Measurements from ENCODE around the gene TBC1D8.

The TBC1D8 gene

DNA sequence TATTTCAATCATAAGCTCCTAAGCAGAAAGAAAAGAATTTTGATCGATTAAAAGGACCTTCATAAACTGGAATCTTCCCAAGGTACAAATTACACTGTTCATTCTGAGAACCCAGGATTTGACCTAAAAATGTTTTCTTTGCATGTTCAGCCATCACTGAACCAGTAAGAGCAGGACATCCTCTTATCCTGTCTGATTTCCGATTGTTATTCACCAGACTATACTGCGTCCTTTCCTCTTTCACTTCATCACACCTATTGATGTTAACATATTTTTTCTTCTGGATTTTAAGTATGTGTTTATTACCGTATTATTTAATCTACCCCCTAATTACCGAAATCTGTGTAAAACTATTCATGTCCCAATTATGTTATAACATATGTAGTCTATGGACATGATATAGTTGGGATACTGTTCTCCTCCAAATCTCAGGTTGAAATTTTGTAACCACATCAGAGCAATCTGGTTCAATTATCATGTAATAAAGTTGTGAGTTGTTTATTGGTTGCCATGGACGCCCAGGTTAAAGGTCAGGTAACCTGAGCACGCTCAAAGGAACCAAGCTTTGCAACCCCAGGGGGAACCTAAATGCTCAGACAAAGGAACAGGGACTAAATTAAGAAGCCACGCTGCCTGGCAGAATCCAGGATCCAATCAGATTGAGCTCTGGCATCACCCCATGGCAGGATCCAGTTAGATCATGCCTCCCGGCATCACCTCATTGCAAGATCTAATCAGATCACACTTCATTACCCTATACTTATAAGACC is 11.6 kb upstream of the TBC1D8 start:
- DNase-seq: no peak

DNA sequence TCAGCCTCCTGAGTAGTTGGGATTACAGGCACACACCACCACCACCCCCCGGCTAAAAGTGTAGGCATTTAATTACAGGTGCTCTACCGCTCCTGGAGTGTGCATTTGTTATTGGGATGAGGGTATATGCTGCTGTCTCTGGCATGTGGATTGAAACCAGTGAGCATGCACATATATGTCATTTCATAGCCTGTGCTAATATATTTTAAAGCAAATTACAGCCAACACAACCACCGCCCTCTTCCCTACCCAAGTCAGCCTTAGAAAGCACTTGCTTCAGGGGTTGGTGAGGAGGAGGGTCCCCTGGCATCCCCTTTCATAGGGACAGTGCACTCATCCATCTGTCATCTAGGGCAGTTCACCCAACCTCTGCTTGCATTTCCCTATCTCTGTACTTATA is 10.5 kb upstream of the TBC1D8 start:
- DNase-seq: no peak

DNA sequence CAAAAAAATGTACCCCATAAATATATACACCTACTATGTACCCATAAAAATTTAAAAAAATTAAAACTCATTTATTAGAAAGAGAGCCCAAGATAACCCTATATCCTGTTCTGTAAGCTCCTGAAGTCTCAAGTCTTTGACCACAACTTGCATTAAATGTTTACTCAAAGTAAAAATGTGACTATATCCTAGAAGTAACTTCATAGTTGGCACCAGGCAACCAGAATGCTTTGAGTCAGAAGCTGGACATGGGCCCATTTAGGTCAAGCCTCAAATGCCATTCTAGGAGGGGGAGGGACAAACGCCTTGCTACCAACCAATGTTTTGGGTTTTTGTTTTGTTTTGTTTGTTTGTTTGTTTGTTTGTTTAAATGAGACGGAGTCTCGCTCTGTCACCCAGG is 9.3 kb upstream of the TBC1D8 start:
- no peak for DNase-seq

DNA sequence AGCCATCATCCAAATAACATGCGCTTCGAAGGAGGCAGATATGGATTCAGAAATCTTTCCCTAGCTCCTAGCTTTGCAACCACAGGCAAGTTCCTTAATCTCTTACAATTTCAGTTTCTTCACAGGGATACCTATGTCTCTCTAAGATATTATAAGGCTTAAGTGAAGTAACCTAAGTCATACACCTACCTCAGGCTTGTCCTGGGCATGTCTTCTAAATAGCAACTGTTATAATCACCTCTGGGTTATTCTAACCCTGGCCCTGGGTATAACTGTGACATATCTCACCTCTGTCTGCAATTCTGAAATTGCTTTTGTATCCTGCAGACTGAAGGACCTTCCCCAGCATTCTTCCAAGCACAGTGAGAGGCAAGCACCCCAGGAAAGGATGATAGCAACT is 8.3 kb upstream of the TBC1D8 start:
- DNase-seq: no peak

DNA sequence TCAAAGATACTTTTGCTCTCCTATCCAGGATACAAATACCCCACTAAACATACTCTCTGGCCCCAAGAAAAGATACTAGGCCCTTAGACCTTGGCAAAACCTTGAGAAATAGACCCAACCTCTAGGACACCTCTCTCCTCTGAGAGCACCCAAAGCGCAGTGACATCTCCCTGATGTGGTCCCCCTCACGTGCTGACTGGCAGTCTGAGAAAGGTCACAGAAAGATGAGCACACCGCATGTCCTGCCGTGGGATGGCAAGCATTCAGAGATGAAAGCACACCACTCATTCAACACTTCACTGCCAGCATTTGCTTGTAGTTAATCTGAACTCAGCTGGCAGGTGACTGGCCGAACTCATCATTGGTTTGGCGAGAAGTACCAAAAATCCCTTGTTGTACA is 6.1 kb upstream of the TBC1D8 start:
- DNase-seq: no peak

DNA sequence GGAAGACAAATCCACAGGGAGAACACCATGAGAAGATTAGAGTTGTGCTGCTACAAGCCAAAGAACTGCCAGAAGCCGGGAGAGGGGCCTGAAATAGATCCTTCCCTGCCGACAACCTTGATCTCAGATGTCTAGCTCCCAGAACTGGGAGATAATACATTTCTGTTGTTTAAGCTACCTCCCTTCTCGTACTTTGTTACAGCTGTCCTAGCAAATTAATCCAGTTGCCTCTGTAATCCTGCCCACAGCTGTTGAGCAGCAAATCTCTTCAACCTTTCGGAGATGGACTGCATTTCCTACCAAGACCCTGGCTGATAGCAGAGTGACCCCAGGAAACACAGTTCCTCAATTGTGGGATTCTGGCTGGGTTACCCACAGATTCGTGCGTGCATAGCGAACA is 2.6 kb upstream of the TBC1D8 start:
- no peak for DNase-seq

DNA sequence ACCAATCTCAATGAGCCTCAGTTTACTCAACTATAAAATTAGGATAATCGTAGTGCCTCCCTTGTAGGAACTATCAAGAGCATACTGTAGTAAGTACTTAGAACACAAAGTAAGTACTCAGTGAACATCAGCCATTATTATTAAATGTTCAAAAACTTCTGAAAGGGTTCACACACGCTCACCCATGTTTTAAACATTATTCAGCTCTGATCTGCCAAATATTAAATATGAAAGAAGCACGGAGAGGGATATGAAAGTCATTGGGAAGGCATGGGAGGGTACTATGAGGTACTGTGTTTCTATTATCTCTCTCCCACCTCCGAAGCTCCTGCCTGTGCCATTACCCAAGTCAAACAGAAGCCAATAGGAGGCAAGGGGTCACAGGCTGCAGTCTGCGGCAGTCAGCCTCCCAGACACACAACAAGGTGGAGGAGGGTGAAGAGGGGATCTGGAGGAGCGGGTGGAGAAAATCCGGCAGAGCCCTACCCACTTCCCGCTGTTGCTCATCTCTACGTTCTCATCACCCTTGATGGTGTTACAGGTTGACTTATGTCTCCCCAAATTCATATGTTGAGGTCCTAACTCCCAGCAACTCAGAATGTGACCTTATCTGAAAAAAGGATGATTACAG is 2.0 kb upstream of the TBC1D8 start:
- no peak for DNase-seq

DNA sequence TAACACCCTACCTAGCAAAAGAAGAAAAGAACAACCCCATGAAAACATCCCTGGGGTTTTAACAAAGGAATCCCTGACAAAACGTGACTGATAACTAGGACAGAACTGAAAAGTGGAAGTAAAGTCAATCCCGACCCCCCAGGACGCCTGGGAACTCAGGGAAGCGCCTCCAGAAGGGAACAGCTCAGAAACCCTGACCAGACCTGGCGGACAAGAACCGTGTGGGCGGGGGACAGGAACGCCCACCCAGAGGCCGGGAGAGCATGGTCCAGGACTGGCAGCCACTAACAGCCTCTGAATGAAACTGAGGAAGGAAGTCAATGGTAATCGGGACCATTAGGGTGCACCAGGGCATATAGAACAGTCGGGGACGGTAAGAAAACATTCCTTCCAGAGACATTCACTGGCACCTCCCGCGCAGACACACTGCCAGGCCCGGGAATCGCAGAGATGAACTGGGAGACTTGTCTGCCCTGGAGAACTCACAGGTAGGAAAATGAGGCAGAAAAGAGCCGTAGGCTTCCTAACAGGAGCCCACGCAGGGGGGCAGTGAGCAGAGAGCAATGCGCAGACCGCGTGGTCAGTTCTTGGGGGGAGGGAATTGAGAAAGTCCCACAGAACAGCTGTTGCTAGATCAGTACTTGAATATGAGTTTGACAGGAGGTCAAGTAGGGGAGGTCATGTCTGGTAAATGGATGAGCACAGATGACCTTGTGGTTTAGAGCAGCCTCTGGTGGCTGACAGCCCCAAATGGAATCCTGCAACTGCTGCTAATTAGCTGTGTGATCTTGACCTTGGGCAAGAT is 1.3 kb upstream of the TBC1D8 start:
- peak; percentile 44 for DNase-seq

DNA sequence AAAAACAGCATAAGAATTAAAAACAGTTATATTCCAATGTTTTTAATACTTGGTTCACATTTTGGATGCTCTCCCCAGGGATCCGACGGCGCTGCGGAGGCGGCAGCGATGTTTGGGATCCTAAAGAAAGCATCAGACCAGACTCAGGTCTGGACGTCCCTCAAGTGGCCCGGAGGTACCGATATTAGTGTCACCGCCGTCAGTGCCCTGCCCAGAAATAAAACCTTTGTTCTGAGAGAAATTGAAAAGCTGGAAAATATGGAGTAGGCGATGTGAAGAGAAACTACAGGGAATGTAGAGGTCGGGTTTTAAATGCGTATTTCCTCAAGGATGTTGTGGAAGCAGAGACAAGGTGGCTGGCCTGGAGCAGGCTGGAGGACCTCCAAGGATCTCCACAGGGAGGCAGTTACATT is 683 bp upstream of the TBC1D8 start:
- no peak for DNase-seq

DNA sequence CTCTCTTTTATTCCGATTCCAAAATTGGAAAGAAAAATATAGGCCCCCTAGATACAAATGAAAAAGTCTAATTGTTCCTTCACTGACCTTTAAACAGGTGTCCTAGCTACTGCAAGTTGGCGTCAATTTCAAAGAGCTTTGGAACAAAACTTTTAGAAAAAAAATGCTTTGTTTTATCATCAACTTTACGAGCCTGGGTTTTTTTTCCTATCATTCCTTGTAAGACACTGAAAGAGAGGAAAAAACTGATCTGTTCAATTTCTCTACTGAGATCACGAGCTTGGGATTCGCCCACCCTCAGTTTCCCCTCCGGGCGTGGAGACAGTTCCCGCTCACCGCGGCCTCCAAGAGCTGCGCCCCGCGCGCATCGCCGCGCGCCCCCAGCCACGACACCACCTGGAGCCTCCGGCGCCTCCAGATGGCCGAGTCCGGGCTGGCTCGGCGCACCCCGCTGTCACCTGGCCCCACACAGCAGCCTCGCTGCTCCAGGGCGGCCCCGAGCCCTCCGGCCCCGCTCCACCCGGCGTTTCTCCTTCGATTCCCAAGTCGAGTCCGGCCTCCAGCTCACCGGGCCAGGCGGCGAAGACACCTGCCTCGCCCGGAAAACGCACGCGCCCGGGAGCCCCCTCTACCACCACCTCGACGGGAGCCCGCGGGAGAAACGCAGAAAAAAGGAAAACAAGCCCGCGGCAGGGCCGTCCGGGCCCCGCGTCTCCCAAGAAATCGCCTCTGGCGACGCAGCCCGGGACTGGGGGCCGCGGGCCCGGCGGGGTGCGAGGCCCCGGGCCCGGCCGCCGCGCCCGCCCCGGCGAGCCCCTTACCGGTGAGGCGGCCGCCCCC is 656 bp downstream of the TBC1D8 start:
- DNase-seq: peak; percentile 22

DNA sequence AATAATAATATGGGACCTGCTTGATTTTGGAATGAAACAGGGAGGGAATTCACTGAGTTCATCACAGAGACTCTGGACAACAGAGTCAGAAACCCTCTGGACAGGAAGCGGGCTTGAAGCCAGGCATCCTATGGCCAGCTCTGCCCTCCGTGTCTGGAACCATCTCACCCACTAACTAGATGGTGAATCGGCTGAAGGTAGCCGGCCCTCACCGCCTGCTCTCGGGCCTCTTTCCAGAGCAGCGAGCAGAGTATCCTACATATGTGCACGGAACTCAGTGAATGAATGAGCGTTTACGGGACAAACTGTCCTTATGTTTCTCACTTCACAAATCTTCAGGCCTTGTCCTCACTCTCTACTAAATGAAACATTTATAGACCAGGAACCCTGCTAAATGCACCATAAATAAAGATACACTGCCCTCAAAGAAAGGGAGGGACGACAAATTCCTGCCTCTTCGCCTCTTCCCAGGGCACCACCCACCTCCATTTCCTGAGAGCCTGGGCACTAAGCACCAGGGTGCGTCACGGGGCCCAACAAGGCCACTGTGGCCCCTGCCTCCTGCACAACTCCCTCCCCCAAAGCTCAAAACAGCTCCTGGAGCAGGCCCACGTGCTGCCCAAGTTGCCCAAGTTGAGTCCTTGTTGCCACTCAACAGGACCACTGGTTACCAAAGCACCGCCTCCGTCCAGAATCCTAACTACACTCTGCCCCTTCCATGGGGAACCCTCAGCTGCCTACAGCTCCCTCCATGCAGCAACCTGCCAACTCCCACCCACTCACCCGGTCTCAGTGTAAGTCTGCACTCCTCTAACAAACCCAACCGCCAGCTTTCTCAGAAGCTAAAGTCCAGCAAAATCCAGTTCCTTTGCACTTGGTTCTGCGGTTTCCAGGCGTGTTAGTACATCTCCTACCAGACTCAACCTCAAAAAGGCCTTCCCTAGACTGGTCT is 1.7 kb downstream of the TBC1D8 start:
- DNase-seq: no peak

DNA sequence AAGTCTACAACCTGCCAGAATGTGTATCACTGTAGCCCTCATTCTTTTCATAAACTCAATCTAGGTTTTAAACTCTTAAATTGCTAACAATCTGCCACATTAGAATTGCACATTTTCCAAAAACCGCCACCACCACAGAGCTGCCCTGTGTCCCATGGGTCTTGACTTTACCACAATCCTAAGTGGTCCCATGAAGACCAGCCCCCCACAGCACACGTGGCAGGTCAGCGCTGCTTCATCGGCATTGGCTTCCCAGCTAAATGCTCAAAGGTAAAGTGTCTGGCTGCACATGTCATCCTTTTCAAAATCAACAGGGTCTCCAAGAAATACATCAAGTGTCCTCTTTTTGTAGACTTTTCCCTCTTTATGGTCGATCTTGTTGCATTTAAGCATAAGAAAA is 2.4 kb downstream of the TBC1D8 start:
- no peak for DNase-seq

DNA sequence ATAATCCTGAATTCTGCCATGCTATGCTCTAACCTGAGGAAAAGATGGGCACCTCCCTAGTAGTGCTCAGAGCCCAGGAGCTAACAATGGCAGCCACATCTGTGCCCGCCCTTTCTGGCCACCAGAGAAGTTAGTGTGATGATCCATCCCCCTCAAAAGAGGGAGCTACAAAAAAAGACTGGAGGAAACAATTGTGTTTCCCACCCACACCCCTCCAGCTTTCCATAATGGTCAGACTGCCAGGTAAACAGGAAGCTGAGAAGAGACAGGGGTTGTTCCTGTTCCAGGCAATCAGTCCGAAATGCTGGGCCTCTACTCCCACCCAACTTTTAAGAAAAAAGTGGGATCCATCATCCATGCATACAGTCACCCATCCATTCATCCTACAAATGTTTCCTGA is 3.2 kb downstream of the TBC1D8 start:
- DNase-seq: no peak

DNA sequence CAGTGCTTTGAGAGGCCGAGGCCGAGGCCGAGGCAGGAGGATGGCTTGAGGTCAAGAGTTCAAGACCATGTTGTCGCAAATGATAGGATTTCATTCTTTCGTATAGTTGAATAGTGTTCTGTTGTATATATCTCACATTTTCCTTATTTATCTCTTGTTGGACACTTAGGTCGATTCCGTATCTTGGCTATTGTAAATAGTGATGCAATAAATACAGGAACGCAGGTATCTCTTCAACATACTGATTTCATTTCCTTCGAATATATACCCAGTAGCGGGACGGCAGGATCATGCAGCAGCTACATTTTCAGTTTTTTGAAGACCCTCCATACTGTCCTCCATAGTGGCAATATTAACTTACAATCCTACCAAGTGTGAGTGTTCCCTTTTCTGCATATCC is 4.1 kb downstream of the TBC1D8 start:
- no peak for DNase-seq

DNA sequence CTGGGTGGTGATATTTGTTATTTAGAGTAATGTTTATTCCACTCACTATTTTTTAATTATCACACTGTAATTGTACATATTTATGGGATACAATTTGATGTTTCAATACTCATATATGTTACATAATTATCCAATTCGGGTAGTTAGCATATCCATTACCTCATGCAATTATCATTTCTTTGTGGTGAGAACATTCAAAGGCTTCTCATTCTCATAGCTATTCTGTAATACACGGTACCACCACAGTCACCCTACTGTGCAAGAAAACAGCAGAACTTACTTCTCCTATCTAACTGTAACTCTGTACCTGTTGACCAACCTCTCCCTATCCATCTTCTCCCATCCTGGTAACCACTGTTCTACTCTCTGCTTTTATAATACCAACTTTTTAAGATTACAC is 4.6 kb downstream of the TBC1D8 start:
- no peak for DNase-seq

DNA sequence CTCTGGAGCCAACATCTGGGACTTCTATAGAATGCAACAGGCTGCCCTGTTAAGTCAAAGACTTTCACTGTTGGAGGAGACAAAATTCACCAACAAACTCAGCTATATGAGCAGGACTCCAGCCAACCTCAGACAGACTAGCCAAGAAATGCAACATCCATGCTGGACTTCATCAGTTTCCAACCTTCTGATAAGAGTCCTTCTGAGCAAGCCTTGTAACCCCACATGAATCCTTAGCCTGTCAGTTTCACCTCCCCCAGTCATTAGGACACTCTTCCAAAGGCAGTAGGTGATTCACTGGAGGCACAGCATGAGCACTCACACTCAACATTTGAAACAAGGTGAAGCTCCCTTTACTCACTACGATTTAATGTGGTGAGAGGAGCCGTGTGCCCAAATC is 5.8 kb downstream of the TBC1D8 start:
- no peak for DNase-seq

DNA sequence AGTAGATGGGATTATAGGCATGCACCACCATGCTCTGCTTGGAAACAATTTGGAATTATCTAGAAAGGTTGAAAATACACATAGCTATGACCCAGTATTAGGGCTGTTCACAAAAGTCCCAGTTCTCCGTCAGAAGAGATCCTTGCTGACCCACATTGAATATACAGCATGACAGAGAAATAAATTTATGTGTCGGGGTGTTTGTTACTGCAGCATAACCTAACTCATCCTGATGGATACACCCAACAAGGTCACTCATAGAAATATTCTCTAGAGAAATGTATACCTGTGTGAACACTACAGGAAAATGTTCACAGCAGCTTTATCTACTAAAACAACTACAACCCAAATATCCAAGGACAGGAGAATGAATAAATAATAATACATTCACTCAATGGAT is 9.0 kb downstream of the TBC1D8 start:
- DNase-seq: no peak

DNA sequence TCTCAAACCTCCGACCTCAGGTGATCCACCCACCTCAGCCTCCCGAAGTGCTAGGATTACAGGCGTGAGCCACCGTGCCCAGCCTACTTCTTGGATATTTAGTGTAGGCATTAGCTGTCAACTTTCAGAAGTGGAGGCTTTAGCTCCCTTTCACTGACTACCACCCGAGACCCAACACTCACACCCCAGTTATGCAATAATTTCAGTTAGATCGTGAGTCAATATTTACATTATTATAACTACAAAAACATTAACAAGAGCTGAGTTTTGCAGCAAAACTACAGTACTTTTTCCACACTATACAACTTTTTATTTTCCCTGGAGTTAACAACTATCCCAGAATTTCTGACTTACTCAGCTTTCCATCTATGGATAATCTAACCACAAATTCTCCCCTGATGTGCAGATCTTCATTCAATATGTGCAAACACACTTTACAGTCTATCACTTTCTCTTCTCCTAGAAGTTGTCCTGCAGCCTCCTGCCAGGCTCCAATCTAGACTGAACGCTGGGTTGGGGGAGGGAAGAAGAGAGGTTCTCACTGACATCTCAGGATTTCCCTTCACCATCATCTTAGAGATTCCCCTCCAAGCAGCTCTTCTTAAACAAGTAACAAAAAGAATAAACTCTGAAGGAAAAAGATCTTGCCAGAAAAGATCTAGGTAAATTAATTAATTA is 10.1 kb downstream of the TBC1D8 start:
- no peak for DNase-seq

DNA sequence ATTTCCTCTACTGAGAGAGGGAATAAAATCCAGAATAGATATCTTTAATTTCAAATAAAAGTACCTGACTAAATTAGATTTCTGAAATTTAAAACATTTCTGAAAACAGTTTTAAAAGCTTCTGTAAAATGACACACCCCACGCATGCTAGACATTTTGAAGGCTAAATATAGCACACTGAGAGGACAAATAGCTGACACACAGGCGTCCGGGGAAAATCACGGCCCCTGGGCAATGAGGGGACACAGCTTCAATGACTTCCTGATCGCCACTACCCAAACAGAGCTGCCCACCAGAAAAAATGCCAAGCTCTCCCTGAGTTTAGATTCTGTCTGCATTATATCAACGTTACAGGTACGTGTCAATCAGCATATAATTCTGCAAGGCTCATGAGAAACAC is 10.9 kb downstream of the TBC1D8 start:
- no peak for DNase-seq

DNA sequence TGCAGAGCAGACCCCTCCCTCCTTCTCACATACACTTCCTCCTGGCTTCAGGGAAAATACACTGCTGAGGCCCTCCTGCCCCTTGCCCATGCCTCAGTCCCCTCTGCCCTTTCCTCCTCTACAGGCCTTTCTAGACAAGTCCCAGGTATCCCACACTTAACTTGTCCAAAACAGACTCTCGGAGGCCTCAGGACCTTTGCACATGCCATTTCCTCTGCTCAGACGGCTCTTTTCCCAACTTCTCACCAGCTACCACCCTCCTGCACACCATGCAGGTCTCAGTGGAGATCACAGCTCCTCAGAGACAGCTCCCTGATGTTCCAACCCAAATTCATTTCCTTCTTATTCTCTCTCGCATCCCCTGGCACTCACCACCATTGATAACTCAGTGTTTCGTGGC is 11.7 kb downstream of the TBC1D8 start:
- no peak for DNase-seq
